Activated naive CD8-positive, alpha-beta T cell (primary cell): ENCODE measurements around the gene ESPN.
"Not testable (repeated sequence)": the region's sequence is repeated elsewhere in the genome, so short reads cannot be mapped to it uniquely, and the experiment has no call there.

Experiments used
- H3K27ac Mint-ChIP-seq: one replicate; pipeline ENCODE4 v1.8.0; 2021; ENCODE audit warnings: mixed read lengths
- H3K27me3 Mint-ChIP-seq: one replicate; pipeline ENCODE4 v1.8.0; 2021; ENCODE audit warnings: mixed read lengths
- H3K36me3 Mint-ChIP-seq: one replicate; pipeline ENCODE4 v1.8.0; 2021; ENCODE audit warnings: mixed read lengths
- H3K4me1 Mint-ChIP-seq: one replicate; pipeline ENCODE4 v1.8.0; 2021; ENCODE audit warnings: low read depth, mixed read lengths
- H3K4me3 Mint-ChIP-seq: one replicate; pipeline ENCODE4 v1.8.0; 2021; ENCODE audit warnings: mild to moderate bottlenecking, mixed read lengths
- H3K9me3 Mint-ChIP-seq: one replicate; pipeline ENCODE4 v1.8.0; 2021; ENCODE audit warnings: low read depth, mixed read lengths

ESPN gene

GRCh38 chr1:6484826-6485167 lies 60.2 kb downstream of the ESPN start:
- peaks cover 8% of the 10 kb centered on the region for H3K27me3 Mint-ChIP-seq
- H3K4me3 Mint-ChIP-seq = peak overlapping the region; percentile 51
- H3K36me3 Mint-ChIP-seq = no peaks in the 10 kb centered on the region
- H3K4me1 Mint-ChIP-seq = peaks cover 9% of the 10 kb centered on the region
- H3K9me3 Mint-ChIP-seq = no peaks in the 10 kb centered on the region
- no peak overlapping the region for H3K27ac Mint-ChIP-seq

GRCh38 chr1:6485168-6486101 lies 60.9 kb downstream of the ESPN start:
- Mint-ChIP-seq H3K9me3 (no peaks in the 10 kb centered on the region), H3K4me1 (peaks cover 9% of the 10 kb centered on the region), H3K27me3 (peaks cover 8% of the 10 kb centered on the region), H3K36me3 (no peaks in the 10 kb centered on the region), H3K27ac (no peak overlapping the region), H3K4me3 (no peak overlapping the region)

- H3K4me1 Mint-ChIP-seq = peaks cover 14% of the 10 kb centered on the region
- H3K27me3 Mint-ChIP-seq = peaks cover 8% of the 10 kb centered on the region
- H3K4me3 Mint-ChIP-seq = peak overlapping the region; percentile 42
- H3K27ac Mint-ChIP-seq = no peak overlapping the region
- no peaks in the 10 kb centered on the region for H3K9me3 Mint-ChIP-seq
- H3K36me3 Mint-ChIP-seq = no peaks in the 10 kb centered on the region
These were observed 61.9 kb downstream of the ESPN start for GRCh38 chr1:6486433-6487011.

GRCh38 chr1:6487804-6488484 lies 63.4 kb downstream of the ESPN start:
- no peak overlapping the region for H3K27ac Mint-ChIP-seq
- H3K4me1 Mint-ChIP-seq = peaks cover 23% of the 10 kb centered on the region
- H3K9me3 Mint-ChIP-seq = no peaks in the 10 kb centered on the region
- no peak overlapping the region for H3K4me3 Mint-ChIP-seq
- no peaks in the 10 kb centered on the region for H3K36me3 Mint-ChIP-seq
- peaks cover 8% of the 10 kb centered on the region for H3K27me3 Mint-ChIP-seq

- Mint-ChIP-seq H3K27me3 (peaks cover 8% of the 10 kb centered on the region), H3K9me3 (no peaks in the 10 kb centered on the region), H3K27ac (no peak overlapping the region), H3K36me3 (no peaks in the 10 kb centered on the region), H3K4me1 (peaks cover 27% of the 10 kb centered on the region), H3K4me3 (no peak overlapping the region)
These were observed 64.2 kb downstream of the ESPN start for GRCh38 chr1:6488602-6489382.

- no peaks in the 10 kb centered on the region for H3K36me3 Mint-ChIP-seq
- no peaks in the 10 kb centered on the region for H3K9me3 Mint-ChIP-seq
- H3K4me1 Mint-ChIP-seq = peaks cover 27% of the 10 kb centered on the region
- H3K27ac Mint-ChIP-seq = no peak overlapping the region
- peak overlapping the region; percentile 75 for H3K4me3 Mint-ChIP-seq
- H3K27me3 Mint-ChIP-seq = peaks cover 7% of the 10 kb centered on the region
These were observed 64.8 kb downstream of the ESPN start for GRCh38 chr1:6489383-6489765.

- Mint-ChIP-seq H3K36me3 (no peaks in the 10 kb centered on the region), H3K4me3 (peak overlapping the region; percentile 75), H3K9me3 (no peaks in the 10 kb centered on the region), H3K27ac (no peak overlapping the region), H3K4me1 (peaks cover 30% of the 10 kb centered on the region), H3K27me3 (peaks cover 7% of the 10 kb centered on the region)
These were observed 65.2 kb downstream of the ESPN start for GRCh38 chr1:6489799-6490180.

- Mint-ChIP-seq H3K27ac (peak overlapping the region; percentile 41), H3K4me1 (peaks cover 30% of the 10 kb centered on the region), H3K36me3 (no peaks in the 10 kb centered on the region), H3K9me3 (no peaks in the 10 kb centered on the region), H3K4me3 (peak overlapping the region; percentile 86), H3K27me3 (peaks cover 7% of the 10 kb centered on the region)
These were observed 65.9 kb downstream of the ESPN start for GRCh38 chr1:6490181-6491080.

GRCh38 chr1:6491081-6491449 lies 66.5 kb downstream of the ESPN start:
- no peaks in the 10 kb centered on the region for H3K36me3 Mint-ChIP-seq
- H3K27ac Mint-ChIP-seq = peak overlapping the region; percentile 66
- no peaks in the 10 kb centered on the region for H3K9me3 Mint-ChIP-seq
- peaks cover 36% of the 10 kb centered on the region for H3K4me1 Mint-ChIP-seq
- peak overlapping the region; percentile 86 for H3K4me3 Mint-ChIP-seq
- peaks cover 7% of the 10 kb centered on the region for H3K27me3 Mint-ChIP-seq

GRCh38 chr1:6491480-6491962 lies 66.9 kb downstream of the ESPN start, which contains the start of gene PLEKHG5:
Gene PLEKHG5, minus strand, starts transcription at chr1:6491667. Its CDS starts 14,096 bp downstream, at chr1:6477571.
- H3K9me3 Mint-ChIP-seq = no peaks in the 10 kb centered on the region
- peaks cover 36% of the 10 kb centered on the region for H3K4me1 Mint-ChIP-seq
- H3K36me3 Mint-ChIP-seq = no peaks in the 10 kb centered on the region
- peak within 1 kb of the TSS; percentile 86 for H3K4me3 Mint-ChIP-seq
- peaks cover 3% of the 10 kb centered on the region for H3K27me3 Mint-ChIP-seq
- peak within 1 kb of the TSS; percentile 66 for H3K27ac Mint-ChIP-seq

GRCh38 chr1:6491966-6492365 lies 67.4 kb downstream of the ESPN start:
- H3K4me3 Mint-ChIP-seq = peak overlapping the region; percentile 86
- H3K9me3 Mint-ChIP-seq = no peaks in the 10 kb centered on the region
- H3K36me3 Mint-ChIP-seq = no peaks in the 10 kb centered on the region
- peak overlapping the region; percentile 46 for H3K27ac Mint-ChIP-seq
- peaks cover 2% of the 10 kb centered on the region for H3K27me3 Mint-ChIP-seq
- peaks cover 35% of the 10 kb centered on the region for H3K4me1 Mint-ChIP-seq

- not testable (repeated sequence) for H3K27ac Mint-ChIP-seq, H3K27me3 Mint-ChIP-seq, H3K4me3 Mint-ChIP-seq, H3K9me3 Mint-ChIP-seq, H3K36me3 Mint-ChIP-seq
- peaks cover 39% of the 10 kb centered on the region for H3K4me1 Mint-ChIP-seq
These were observed 69.3 kb downstream of the ESPN start for GRCh38 chr1:6493834-6494223.

- H3K4me3 Mint-ChIP-seq = no peak overlapping the region
- no peaks in the 10 kb centered on the region for H3K9me3 Mint-ChIP-seq
- peaks cover 39% of the 10 kb centered on the region for H3K4me1 Mint-ChIP-seq
- H3K27me3 Mint-ChIP-seq = no peaks in the 10 kb centered on the region
- H3K27ac Mint-ChIP-seq = no peak overlapping the region
- no peaks in the 10 kb centered on the region for H3K36me3 Mint-ChIP-seq
These were observed 70.1 kb downstream of the ESPN start for GRCh38 chr1:6494627-6495026.

GRCh38 chr1:6495041-6495441 lies 70.5 kb downstream of the ESPN start:
- Mint-ChIP-seq H3K9me3 (no peaks in the 10 kb centered on the region), H3K27ac (no peak overlapping the region), H3K4me1 (peaks cover 39% of the 10 kb centered on the region), H3K27me3 (no peaks in the 10 kb centered on the region), H3K4me3 (no peak overlapping the region), H3K36me3 (no peaks in the 10 kb centered on the region)
